HG03460 (cell line): ENCODE measurements around the gene MLLT3.

ENCODE experiments used
- ATAC-seq: cut with Tn5 transposase; IDR thresholded peaks from one replicate; pipeline ENCODE4 v1.9.1; 2021; ENCODE audit not compliant: unreplicated experiment

The MLLT3 gene

GRCh38 chr9:20559231-20559890, 62.9 kb downstream of the MLLT3 start:
- ATAC-seq = no peak

GRCh38 chr9:20558566-20559016, 63.7 kb downstream of the MLLT3 start:
- ATAC-seq = no peak

- no peak for ATAC-seq
Observed at GRCh38 chr9:20557890-20558565, 64.3 kb downstream of the MLLT3 start.

- no peak for ATAC-seq
Observed at GRCh38 chr9:20557285-20557684, 65.0 kb downstream of the MLLT3 start.

GRCh38 chr9:20553558-20554149, 68.6 kb downstream of the MLLT3 start:
- ATAC-seq = peak; percentile 30

GRCh38 chr9:20552874-20553557, 69.3 kb downstream of the MLLT3 start:
- ATAC-seq = peak; percentile 50

- peak; percentile 67 for ATAC-seq
Observed at GRCh38 chr9:20551835-20552234, 70.5 kb downstream of the MLLT3 start.

GRCh38 chr9:20551236-20551635, 71.1 kb downstream of the MLLT3 start:
- ATAC-seq = no peak

- ATAC-seq = no peak
Observed at GRCh38 chr9:20550326-20550725, 72.0 kb downstream of the MLLT3 start.

- ATAC-seq = no peak
Observed at GRCh38 chr9:20549053-20549452, 73.2 kb downstream of the MLLT3 start.

- ATAC-seq = no peak
Observed at GRCh38 chr9:20545023-20545622, 77.2 kb downstream of the MLLT3 start.

- no peak for ATAC-seq
Observed at GRCh38 chr9:20540169-20540863, 82.0 kb downstream of the MLLT3 start.

GRCh38 chr9:20538956-20539355, 83.3 kb downstream of the MLLT3 start:
- ATAC-seq = no peak

GRCh38 chr9:20538092-20538491, 84.2 kb downstream of the MLLT3 start:
- no peak for ATAC-seq

GRCh38 chr9:20537294-20537693, 85.0 kb downstream of the MLLT3 start:
- no peak for ATAC-seq

GRCh38 chr9:20532584-20532983, 89.7 kb downstream of the MLLT3 start:
- ATAC-seq = no peak

- no peak for ATAC-seq
Observed at GRCh38 chr9:20529837-20530236, 92.5 kb downstream of the MLLT3 start.

GRCh38 chr9:20528253-20528652, 94.0 kb downstream of the MLLT3 start:
- no peak for ATAC-seq

- peak; percentile 83 for ATAC-seq
Observed at GRCh38 chr9:20526500-20527319, 95.6 kb downstream of the MLLT3 start.

GRCh38 chr9:20524776-20525175, 97.5 kb downstream of the MLLT3 start:
- no peak for ATAC-seq
